Measurements from ENCODE around the gene CDK6. TPM values are rescaled to one million over a fixed set of nuclear protein-coding genes. Genes with fewer than 3 reads are reported as not detected.

CDK6 gene
- total RNA-seq, 1 experiment from 2014 or later: 38.7 TPM

- H3K4me2 ChIP-seq (ENCODE audit: low read length): peak overlapping the region; percentile 86
- intact Hi-C loops (cut with micrococcal nuclease): loop anchor here (1.0 kb wide), 2 partner anchors 48 to 116 kb away; no protein-coding TSS in a partner anchor
- no peaks in the 10 kb centered on the region for H3F3A ChIP-seq (ENCODE audit: low read length, unreplicated experiment)
- H3K4me1 ChIP-seq (ENCODE audit: insufficient read depth, low read length): peaks cover 16% of the 10 kb centered on the region
- H3K9ac ChIP-seq (ENCODE audit: low read length): peak overlapping the region; percentile 69
- peak; percentile 70 for DNase-seq
- peak overlapping the region; percentile 86 for H3K27ac ChIP-seq (ENCODE audit: low read length)
- H3K9me3 ChIP-seq (ENCODE audit: low read length): no peaks in the 10 kb centered on the region
- H3K27me3 ChIP-seq (ENCODE audit: low read length): no peaks in the 10 kb centered on the region
- H2AFZ ChIP-seq (ENCODE audit: low read length): peak overlapping the region; percentile 60
- H3K79me2 ChIP-seq (ENCODE audit: low read length): peaks cover 9% of the 10 kb centered on the region
- H4K20me1 ChIP-seq (ENCODE audit: low read length): no peaks in the 10 kb centered on the region
- POLR2A ChIA-PET (ENCODE audit: unreplicated experiment): interaction anchor here (0.6 kb wide), 1 partner anchor 22 kb away, joined by 4 read pairs; no protein-coding TSS in a partner anchor
- TF ChIP-seq EZH2phosphoT487 (IDR thresholded peaks at IDR 0.05; ENCODE audit: borderline replicate concordance, low read length) (no peak), CTCF (conservative IDR thresholded peaks at IDR 0.05; ENCODE audit: low read depth, low read length) (no peak), EZH2 (IDR thresholded peaks at IDR 0.05; ENCODE audit: low read length, unreplicated experiment) (no peak)
- H3K36me3 ChIP-seq (ENCODE audit: low read depth, low read length): no peaks in the 10 kb centered on the region; the same call in 1 of the 2 replicates
- peak overlapping the region; percentile 64 for H3K4me3 ChIP-seq (ENCODE audit: low read length)
- BruUV-seq (replicated peaks): TSS peak; percentile 46
- CTCF ChIA-PET: interaction anchor here (0.5 kb wide), 1 partner anchor 115 kb away, joined by 9 read pairs; no protein-coding TSS in a partner anchor
- H3K9me2 ChIP-seq (replicated peaks; ENCODE audit: low read length): no peaks in the 10 kb centered on the region
- ATAC-seq: peak; percentile 84
These were observed 118.2 kb downstream of the CDK6 start for GRCh38 chr7:92717993-92718716.

GRCh38 chr7:92717623-92717992 is 118.8 kb downstream of the CDK6 start:
- peak overlapping the region; percentile 60 for H2AFZ ChIP-seq (ENCODE audit: low read length)
- peak overlapping the region; percentile 69 for H3K9ac ChIP-seq (ENCODE audit: low read length)
- DNase-seq (peak; percentile 51), ATAC-seq (peak; percentile 51)
- no peaks in the 10 kb centered on the region for H4K20me1 ChIP-seq (ENCODE audit: low read length)
- H3K27me3 ChIP-seq (ENCODE audit: low read length): no peaks in the 10 kb centered on the region
- intact Hi-C loops (cut with micrococcal nuclease): no loop called here
- H3K4me3 ChIP-seq (ENCODE audit: low read length): peak overlapping the region; percentile 64
- ChIA-PET CTCF (interaction anchor here (0.5 kb wide), 1 partner anchor 116 kb away, joined by 9 read pairs; no protein-coding TSS in a partner anchor), POLR2A (ENCODE audit: unreplicated experiment) (interaction anchor here (0.6 kb wide), 1 partner anchor 21 kb away, joined by 4 read pairs; no protein-coding TSS in a partner anchor)
- H3K27ac ChIP-seq (ENCODE audit: low read length): peak overlapping the region; percentile 86
- H3F3A ChIP-seq (ENCODE audit: low read length, unreplicated experiment): no peaks in the 10 kb centered on the region
- no peaks in the 10 kb centered on the region; the same call in 1 of the 2 replicates for H3K36me3 ChIP-seq (ENCODE audit: low read depth, low read length)
- H3K9me3 ChIP-seq (ENCODE audit: low read length): no peaks in the 10 kb centered on the region
- peaks cover 9% of the 10 kb centered on the region for H3K79me2 ChIP-seq (ENCODE audit: low read length)
- TF ChIP-seq EZH2phosphoT487 (IDR thresholded peaks at IDR 0.05; ENCODE audit: borderline replicate concordance, low read length): no peak
- TF ChIP-seq EZH2 (IDR thresholded peaks at IDR 0.05; ENCODE audit: low read length, unreplicated experiment): no peak
- TF ChIP-seq CTCF (conservative IDR thresholded peaks at IDR 0.05; ENCODE audit: low read depth, low read length): no peak
- peaks cover 13% of the 10 kb centered on the region for H3K4me1 ChIP-seq (ENCODE audit: insufficient read depth, low read length)
- no peaks in the 10 kb centered on the region for H3K9me2 ChIP-seq (replicated peaks; ENCODE audit: low read length)
- peak overlapping the region; percentile 86 for H3K4me2 ChIP-seq (ENCODE audit: low read length)
- no TSS peak for BruUV-seq (replicated peaks)
